Lung (tissue), 12 donors: ENCODE results near the gene ZCCHC17. TPM values are rescaled to one million over a fixed set of nuclear protein-coding genes. Genes with fewer than 3 reads are reported as not detected.

Source experiments
- ATAC-seq: fragments of 200-7000 bp; cut with Tn5 transposase; one replicate; pipeline ENCODE4 v1.9.1; 2020; ENCODE audit warnings: moderate number of reproducible peaks; ENCODE audit not compliant: insufficient read depth, low FRiP score
- DNase-seq, 3 donors: peaks; one replicate each; pipeline ENCODE4 v3.0.0-alpha.2; 2013 to 2017
- H3K27ac ChIP-seq, 2 donors: one replicate each; pipeline ENCODE4 v1.5.1; 2013; ENCODE audit warnings: mild to moderate bottlenecking in 2 of 2, moderate library complexity in 2 of 2, control low read depth in 1 of 2, inconsistent platforms in 1 of 2, low read depth in 1 of 2, low read length in 1 of 2
- H3K27me3 ChIP-seq, 3 donors: one replicate each; pipeline ENCODE4 v1.5.1; 2013; ENCODE audit warnings: low read length in 2 of 3; ENCODE audit not compliant: control insufficient read depth in 3 of 3, insufficient read depth in 3 of 3
- H3K36me3 ChIP-seq, 4 donors: one replicate each; pipeline ENCODE4 v1.5.1; 2013; ENCODE audit warnings: low read length in 4 of 4, mild to moderate bottlenecking in 1 of 4, moderate library complexity in 1 of 4; ENCODE audit not compliant: control insufficient read depth in 4 of 4, insufficient read depth in 4 of 4
- H3K4me1 ChIP-seq, 5 donors: one replicate each; pipeline ENCODE4 v1.5.1; 2013; ENCODE audit warnings: low read length in 5 of 5, mild to moderate bottlenecking in 2 of 5, moderate library complexity in 1 of 5; ENCODE audit not compliant: control insufficient read depth in 5 of 5, insufficient read depth in 5 of 5
- H3K4me3 ChIP-seq: one replicate; pipeline ENCODE4 v1.5.1; 2013; ENCODE audit warnings: mild to moderate bottlenecking, control low read depth, moderate library complexity
- H3K9ac ChIP-seq, 2 donors: one replicate each; pipeline ENCODE4 v1.5.1; 2013; ENCODE audit warnings: low read length in 2 of 2, control low read depth in 1 of 2; ENCODE audit not compliant: insufficient read depth in 1 of 2
- H3K9me3 ChIP-seq, 4 donors: one replicate each; pipeline ENCODE4 v1.5.1; 2013; ENCODE audit warnings: low read length in 3 of 4, mild to moderate bottlenecking in 1 of 4, moderate library complexity in 1 of 4; ENCODE audit not compliant: control insufficient read depth in 4 of 4, insufficient read depth in 3 of 4
- CTCF ChIP-seq: IDR thresholded peaks from 2 replicates; pipeline ENCODE4 v1.5.1; 2012; ENCODE audit warnings: mild to moderate bottlenecking; ENCODE audit errors: control extremely low read depth, extremely low read depth
- WGBS, 2 donors: extraction: QIAGEN DNeasy Blood & Tissue Kit; methylation state at CpG; one replicate each; pipeline ENCODE4 v1.1.7; 2013; 5-methylcytosine and 5-hydroxymethylcytosine counted together
- polyA plus RNA-seq, 2 donors: library from polyadenylated mRNA; stranded (reverse); fragments of 200-250 nt; gene quantifications; one replicate each; pipeline ENCODE4 v1.2.1, GENCODE V29; 2013
- total RNA-seq, 2 donors: library from RNA; depleted of rRNA in 1 of 2; stranded (reverse); fragments of >200 nt in 1 of 2; gene quantifications; one replicate each; pipeline ENCODE4 v1.2.1, GENCODE V29; 2014 to 2021
- donor health status: control.
- donor health status: control.
- donor health status: Bipolar disorder and iron deficiency.
- donor health status: healthy.
- donor health status: DM: yes; HTN: yes; CAD: no.

The ZCCHC17 gene
- total and polyA plus RNA-seq, 4 donors: 17.0 to 27.7 (median 21.8) TPM

- H3K36me3 ChIP-seq: no peaks in the 10 kb centered on the region
- peak overlapping the region; percentile 57 for H3K4me3 ChIP-seq
- peak; percentile 76 for ATAC-seq
- no peak for TF ChIP-seq CTCF
- peaks cover 0 to 2% (median 0%) of the 10 kb centered on the region in 4 donors for H3K9me3 ChIP-seq
- 0% methylated on average over 51 to 54 of the region's 54 CpGs for WGBS, 2 donors
- peaks cover 0 to 15% (median 6%) of the 10 kb centered on the region in 5 donors for H3K4me1 ChIP-seq
- H3K27ac ChIP-seq: peak overlapping the region; percentile 79 to 82
- peak; percentile 69 to 74 (median 73) for DNase-seq
- peaks cover 0 to 8% (median 0%) of the 10 kb centered on the region in 3 donors for H3K27me3 ChIP-seq
- peak overlapping the region in 1 of 2 donors; percentile 63 for H3K9ac ChIP-seq
Observed at GRCh38 chr1:31413405-31414001, 116.7 kb downstream of the ZCCHC17 start.

Other genes starting within 250 kb of the ZCCHC17 start
- gene PUM1, start 231.3 kb upstream of the ZCCHC17 start, total RNA-seq: 100 to 1,000 TPM in 1 of 2 donors, 10 to 100 TPM in 1; 99.1 to 125 TPM
- gene PUM1, start 231.3 kb upstream of the ZCCHC17 start, polyA plus RNA-seq: 10 to 100 TPM; 24.7 to 34.8 TPM
- not detected for gene NKAIN1, start 57.1 kb upstream of the ZCCHC17 start, total RNA-seq
- gene NKAIN1, start 57.1 kb upstream of the ZCCHC17 start, polyA plus RNA-seq: under 1 TPM in 1 of 2 donors, not detected in 1; 0.03 TPM
- gene SNRNP40, start 244 bp upstream of the ZCCHC17 start, total RNA-seq: 10 to 100 TPM; 47.5 to 71.7 TPM
- gene SNRNP40, start 244 bp upstream of the ZCCHC17 start, polyA plus RNA-seq: 10 to 100 TPM; 15.0 to 29.5 TPM
- gene FABP3, start 76.0 kb downstream of the ZCCHC17 start, total RNA-seq: 10 to 100 TPM in 1 of 2 donors, 1 to 10 TPM in 1; 7.5 to 19.1 TPM
- 10 to 100 TPM in 1 of 2 donors, 1 to 10 TPM in 1; 1.7 to 39.8 TPM for gene FABP3, start 76.0 kb downstream of the ZCCHC17 start, polyA plus RNA-seq
- 10 to 100 TPM in 1 of 2 donors, 1 to 10 TPM in 1; 6.1 to 55.4 TPM for gene SERINC2, start 116.2 kb downstream of the ZCCHC17 start, total RNA-seq
- gene SERINC2, start 116.2 kb downstream of the ZCCHC17 start, polyA plus RNA-seq: 10 to 100 TPM; 22.3 to 59.1 TPM